Astrocyte (in vitro differentiated cells and primary cell): ENCODE data around the gene CIZ1. TPM values are rescaled to one million over a fixed set of nuclear protein-coding genes. Genes with fewer than 3 reads are reported as not detected.

Experiments
- DNase-seq: peaks from one replicate; pipeline ENCODE4 v3.0.0-alpha.2; 2010; ENCODE audit warnings: low read depth
- FAIRE-seq: peaks from 2 replicates; lab custom pipeline; 2011; peaks lifted over from hg19 to GRCh38; lab: Jason Lieb, UNC
- H2AFZ ChIP-seq: 2 replicates; pipeline ENCODE4 v1.6.0; 2012; ENCODE audit warnings: low read depth, low read length, inconsistent platforms
- H3K27ac ChIP-seq: 2 replicates; pipeline ENCODE4 v1.5.1; 2011; ENCODE audit warnings: low read depth, low read length, inconsistent platforms
- H3K27me3 ChIP-seq: 2 replicates; pipeline ENCODE4 v1.6.0; 2011; ENCODE audit warnings: low read length, inconsistent platforms; ENCODE audit not compliant: insufficient read depth
- H3K36me3 ChIP-seq: 2 replicates; pipeline ENCODE4 v1.5.1; 2011; ENCODE audit warnings: low read length, inconsistent platforms; ENCODE audit not compliant: insufficient read depth
- H3K4me1 ChIP-seq: 2 replicates; pipeline ENCODE4 v1.5.1; 2011; ENCODE audit warnings: low read length, inconsistent platforms; ENCODE audit not compliant: insufficient read depth
- H3K4me2 ChIP-seq: 2 replicates; pipeline ENCODE4 v1.6.0; 2012; ENCODE audit warnings: low read length, inconsistent platforms
- H3K4me3 ChIP-seq: 2 replicates; pipeline ENCODE4 v1.5.1; 2011; ENCODE audit warnings: low read depth, mild to moderate bottlenecking, low read length, inconsistent platforms; ENCODE audit not compliant: insufficient read depth
- H3K79me2 ChIP-seq: 2 replicates; pipeline ENCODE4 v1.6.0; 2012; ENCODE audit warnings: mild to moderate bottlenecking, low read length, inconsistent platforms; ENCODE audit not compliant: insufficient read depth
- H3K9ac ChIP-seq: 2 replicates; pipeline ENCODE4 v1.6.0; 2012; ENCODE audit warnings: mild to moderate bottlenecking, low read length, inconsistent platforms
- H3K9me3 ChIP-seq: 2 replicates; pipeline ENCODE4 v1.5.1; 2012; ENCODE audit warnings: low read depth, mild to moderate bottlenecking, low read length, inconsistent platforms; ENCODE audit not compliant: insufficient read depth
- H4K20me1 ChIP-seq: 2 replicates; pipeline ENCODE4 v1.6.0; 2012; ENCODE audit warnings: low read length, inconsistent platforms; ENCODE audit not compliant: insufficient read depth
- H3K27ac Mint-ChIP-seq: one replicate; pipeline ENCODE4 v1.8.0; 2021; ENCODE audit warnings: mild to moderate bottlenecking, mixed read lengths; ENCODE audit not compliant: unreplicated experiment
- H3K27me3 Mint-ChIP-seq: one replicate; pipeline ENCODE4 v1.8.0; 2021; ENCODE audit warnings: low read depth, mixed read lengths; ENCODE audit not compliant: unreplicated experiment
- H3K36me3 Mint-ChIP-seq: one replicate; pipeline ENCODE4 v1.8.0; 2021; ENCODE audit warnings: low read depth, mixed read lengths; ENCODE audit not compliant: unreplicated experiment
- H3K4me1 Mint-ChIP-seq: one replicate; pipeline ENCODE4 v1.8.0; 2021; ENCODE audit warnings: low read depth, mixed read lengths; ENCODE audit not compliant: unreplicated experiment
- H3K4me3 Mint-ChIP-seq: one replicate; pipeline ENCODE4 v1.8.0; 2021; ENCODE audit warnings: mild to moderate bottlenecking, moderate library complexity, mixed read lengths; ENCODE audit not compliant: unreplicated experiment
- H3K9me3 Mint-ChIP-seq: one replicate; pipeline ENCODE4 v1.8.0; 2021; ENCODE audit warnings: mild to moderate bottlenecking, mixed read lengths; ENCODE audit not compliant: unreplicated experiment
- CTCF ChIP-seq: IDR thresholded peaks from 2 replicates; pipeline ENCODE4 v1.5.1; 2011; ENCODE audit warnings: low read depth, mild to moderate bottlenecking, inconsistent platforms, low read length, moderate library complexity; ENCODE audit not compliant: insufficient read depth
- EZH2 ChIP-seq: IDR thresholded peaks from 2 replicates; pipeline ENCODE4 v1.6.1; 2012; ENCODE audit warnings: mild to moderate bottlenecking, low read length, inconsistent platforms; ENCODE audit not compliant: insufficient read depth
- total RNA-seq: library from RNA; stranded (reverse); gene quantifications from 2 replicates; pipeline ENCODE4 v1.2.1, GENCODE V29; 2021

Gene CIZ1
- total RNA-seq, 1 donor from 2014 or later, result 117 TPM

- peak overlapping the region; percentile 70 for H3K27ac ChIP-seq
- Mint-ChIP-seq H3K27me3 (peaks cover 3% of the 10 kb centered on the region), H3K36me3 (peaks cover 9% of the 10 kb centered on the region), H3K27ac (peak overlapping the region; percentile 53), H3K9me3 (no peaks in the 10 kb centered on the region), H3K4me3 (no peak overlapping the region), H3K4me1 (peaks cover 22% of the 10 kb centered on the region)
- H2AFZ ChIP-seq, result peak overlapping the region; percentile 44
- no peak for FAIRE-seq
- H3K79me2 ChIP-seq, result no peaks in the 10 kb centered on the region
- no peaks in the 10 kb centered on the region for H3K27me3 ChIP-seq
- no peak overlapping the region for H3K4me3 ChIP-seq
- H3K36me3 ChIP-seq, result no peaks in the 10 kb centered on the region
- peaks cover 35% of the 10 kb centered on the region for H3K4me1 ChIP-seq
- no peak for DNase-seq
- H3K4me2 ChIP-seq, result peak overlapping the region; percentile 47
- TF ChIP-seq CTCF (no peak), EZH2 (no peak)
- H3K9ac ChIP-seq, result peak overlapping the region; percentile 55
- no peaks in the 10 kb centered on the region for H4K20me1 ChIP-seq
- no peaks in the 10 kb centered on the region for H3K9me3 ChIP-seq
These were observed 23.5 kb upstream of the CIZ1 start for GRCh38 chr9:128214571-128215490.

- no peak for FAIRE-seq
- Mint-ChIP-seq H3K27me3 (peaks cover 3% of the 10 kb centered on the region), H3K9me3 (no peaks in the 10 kb centered on the region), H3K4me3 (no peak overlapping the region), H3K4me1 (peaks cover 22% of the 10 kb centered on the region), H3K27ac (no peak overlapping the region), H3K36me3 (peaks cover 4% of the 10 kb centered on the region)
- Histone ChIP-seq H4K20me1 (peaks cover under 1% of the 10 kb centered on the region), H3K9ac (no peak overlapping the region), H3K79me2 (no peaks in the 10 kb centered on the region), H3K36me3 (no peaks in the 10 kb centered on the region), H3K4me2 (no peak overlapping the region), H2AFZ (no peak overlapping the region), H3K27ac (no peak overlapping the region), H3K4me3 (no peak overlapping the region), H3K4me1 (peaks cover 35% of the 10 kb centered on the region), H3K27me3 (no peaks in the 10 kb centered on the region), H3K9me3 (no peaks in the 10 kb centered on the region)
- TF ChIP-seq CTCF, result no peak
- no peak for TF ChIP-seq EZH2
- DNase-seq, result no peak
These were observed 22.6 kb upstream of the CIZ1 start for GRCh38 chr9:128213746-128214497.
